PC-3 (cell line): ENCODE results near the gene APMAP. TPM values are rescaled to one million over a fixed set of nuclear protein-coding genes. Genes with fewer than 3 reads are reported as not detected.

ENCODE experiments used
- ATAC-seq: fragments of 200-7000 bp; cut with Tn5 transposase; 2 replicates; pipeline ENCODE4 v1.9.1; 2020; ENCODE audit warnings: mild to moderate bottlenecking, moderate library complexity
- BruUV-seq: library from RNA; stranded (reverse); fragments of 400-500 nt; replicated peaks from 2 replicates; lab custom pipeline; 2021; lab: Mats Ljungman, UMichigan
- CTCF ChIA-PET: fragments of 300-600 bp; sonication (Branson Sonifier 250); formaldehyde crosslinking; loops from one replicate; lab custom pipeline; 2022; ENCODE audit warnings: antibody characterized with exemption; lab: Charles Lee
- POLR2A ChIA-PET: fragments of 300-600 bp; sonication (Branson Sonifier 250); formaldehyde crosslinking; loops from one replicate; lab custom pipeline; 2022; ENCODE audit warnings: antibody characterized with exemption; ENCODE audit not compliant: unreplicated experiment; lab: Charles Lee
- DNase-seq: peaks from one replicate; pipeline ENCODE4 v3.0.0-alpha.2; 2015
- H2AFZ ChIP-seq: fragments of 300-600 bp; sonication (generic); 2 replicates; pipeline ENCODE4 v1.6.0; 2016; ENCODE audit warnings: antibody characterized with exemption, low read length
- H3F3A ChIP-seq: fragments of 300-600 bp; sonication (generic); one replicate; pipeline ENCODE4 v1.6.0; 2017; ENCODE audit warnings: antibody characterized with exemption, low read length, control low read depth, mild to moderate bottlenecking; ENCODE audit not compliant: unreplicated experiment
- H3K27ac ChIP-seq: fragments of 300-600 bp; sonication (generic); 2 replicates; pipeline ENCODE4 v1.5.1; 2016; ENCODE audit warnings: mild to moderate bottlenecking, low read length
- H3K27me3 ChIP-seq: fragments of 300-600 bp; sonication (generic); 2 replicates; pipeline ENCODE4 v1.6.1; 2016; ENCODE audit warnings: low read length, mixed read lengths
- H3K36me3 ChIP-seq: fragments of 300-600 bp; sonication (generic); 2 replicates; pipeline ENCODE4 v1.6.1; 2016; ENCODE audit warnings: low read depth, mixed run types, low read length, mixed read lengths
- H3K4me1 ChIP-seq: fragments of 300-600 bp; sonication (generic); 2 replicates; pipeline ENCODE4 v1.5.1; 2016; ENCODE audit warnings: low read length; ENCODE audit not compliant: insufficient read depth
- H3K4me2 ChIP-seq: fragments of 300-600 bp; sonication (generic); 2 replicates; pipeline ENCODE4 v1.6.0; 2016; ENCODE audit warnings: low read length
- H3K4me3 ChIP-seq: fragments of 300-600 bp; sonication (generic); 2 replicates; pipeline ENCODE4 v1.5.1; 2016; ENCODE audit warnings: mild to moderate bottlenecking, low read length, mixed read lengths
- H3K79me2 ChIP-seq: fragments of 300-600 bp; sonication (generic); 2 replicates; pipeline ENCODE4 v1.6.1; 2017; ENCODE audit warnings: low read length, mixed read lengths
- H3K9ac ChIP-seq: fragments of 300-600 bp; sonication (generic); 2 replicates; pipeline ENCODE4 v1.6.0; 2016; ENCODE audit warnings: mild to moderate bottlenecking, low read length
- H3K9me2 ChIP-seq: fragments of 300-600 bp; sonication (generic); replicated peaks from 2 replicates; pipeline ENCODE4 v1.6.1; 2016; ENCODE audit warnings: mixed run types, low read length, mixed read lengths
- H3K9me3 ChIP-seq: fragments of 300-600 bp; sonication (generic); 2 replicates; pipeline ENCODE4 v1.6.1; 2016; ENCODE audit warnings: low read length, mixed read lengths
- H4K20me1 ChIP-seq: fragments of 300-600 bp; sonication (generic); 2 replicates; pipeline ENCODE4 v1.6.1; 2016; ENCODE audit warnings: low read length, mixed read lengths
- CTCF ChIP-seq: fragments of 300-600 bp; sonication (generic); conservative IDR thresholded peaks from 2 replicates; pipeline ENCODE4 v1.5.1; 2017; ENCODE audit warnings: antibody characterized with exemption, low read depth, mild to moderate bottlenecking, low read length
- EZH2 ChIP-seq: fragments of 300-600 bp; sonication (generic); IDR thresholded peaks from one replicate; pipeline ENCODE4 v1.6.1; 2017; ENCODE audit warnings: antibody characterized with exemption, mild to moderate bottlenecking, low read length; ENCODE audit not compliant: unreplicated experiment
- EZH2phosphoT487 ChIP-seq: fragments of 300-600 bp; sonication (generic); IDR thresholded peaks from 2 replicates; pipeline ENCODE4 v1.6.1; 2018; ENCODE audit warnings: mild to moderate bottlenecking, antibody characterized with exemption, low read length, borderline replicate concordance
- intact Hi-C: fragments of 100-400 bp; cut with micrococcal nuclease; formaldehyde crosslinking; loops from 2 replicates; pipeline ENCODE4 v1.9.0; 2023
- total RNA-seq: library from RNA; depleted of rRNA; stranded (reverse); fragments of >200 nt; gene quantifications from 2 replicates; pipeline ENCODE4 v1.2.3, GENCODE V29; 2014

APMAP gene
- total RNA-seq, 1 experiment from 2014 or later: 134 TPM

GRCh38 chr20:24986436-24987015, 6.0 kb downstream of the APMAP start:
- ChIA-PET POLR2A (no interaction called here), CTCF (no interaction called here)
- Histone ChIP-seq H3K4me2 (no peak overlapping the region), H3K36me3 (peaks cover 13% of the 10 kb centered on the region; the same call in 1 of the 2 replicates), H3K27ac (no peak overlapping the region), H3K4me1 (peaks cover 14% of the 10 kb centered on the region), H4K20me1 (no peaks in the 10 kb centered on the region), H3K4me3 (no peak overlapping the region), H2AFZ (no peak overlapping the region), H3K79me2 (peaks cover 75% of the 10 kb centered on the region), H3K27me3 (no peaks in the 10 kb centered on the region), H3K9me2 (no peaks in the 10 kb centered on the region), H3K9ac (no peak overlapping the region), H3F3A (no peaks in the 10 kb centered on the region), H3K9me3 (no peaks in the 10 kb centered on the region)
- ATAC-seq: no peak
- no TSS peak for BruUV-seq
- intact Hi-C loops: no loop called here
- TF ChIP-seq EZH2 (no peak), CTCF (no peak), EZH2phosphoT487 (no peak)
- DNase-seq: no peak

GRCh38 chr20:24985802-24986201, 6.7 kb downstream of the APMAP start:
- H3F3A ChIP-seq: no peaks in the 10 kb centered on the region
- no peak overlapping the region for H2AFZ ChIP-seq
- no peaks in the 10 kb centered on the region for H4K20me1 ChIP-seq
- no peak overlapping the region for H3K4me2 ChIP-seq
- peaks cover 20% of the 10 kb centered on the region for H3K36me3 ChIP-seq
- H3K9ac ChIP-seq: no peak overlapping the region
- POLR2A ChIA-PET: no interaction called here
- H3K27ac ChIP-seq: no peak overlapping the region
- no peaks in the 10 kb centered on the region for H3K9me3 ChIP-seq
- no peak for TF ChIP-seq EZH2phosphoT487
- TF ChIP-seq CTCF: no peak
- no peak for TF ChIP-seq EZH2
- no peaks in the 10 kb centered on the region for H3K9me2 ChIP-seq
- H3K4me1 ChIP-seq: peaks cover 7% of the 10 kb centered on the region
- DNase-seq: no peak
- ATAC-seq: no peak
- CTCF ChIA-PET: no interaction called here
- H3K79me2 ChIP-seq: peaks cover 68% of the 10 kb centered on the region
- H3K27me3 ChIP-seq: no peaks in the 10 kb centered on the region
- no TSS peak for BruUV-seq
- intact Hi-C loops: no loop called here
- H3K4me3 ChIP-seq: no peak overlapping the region

DNA sequence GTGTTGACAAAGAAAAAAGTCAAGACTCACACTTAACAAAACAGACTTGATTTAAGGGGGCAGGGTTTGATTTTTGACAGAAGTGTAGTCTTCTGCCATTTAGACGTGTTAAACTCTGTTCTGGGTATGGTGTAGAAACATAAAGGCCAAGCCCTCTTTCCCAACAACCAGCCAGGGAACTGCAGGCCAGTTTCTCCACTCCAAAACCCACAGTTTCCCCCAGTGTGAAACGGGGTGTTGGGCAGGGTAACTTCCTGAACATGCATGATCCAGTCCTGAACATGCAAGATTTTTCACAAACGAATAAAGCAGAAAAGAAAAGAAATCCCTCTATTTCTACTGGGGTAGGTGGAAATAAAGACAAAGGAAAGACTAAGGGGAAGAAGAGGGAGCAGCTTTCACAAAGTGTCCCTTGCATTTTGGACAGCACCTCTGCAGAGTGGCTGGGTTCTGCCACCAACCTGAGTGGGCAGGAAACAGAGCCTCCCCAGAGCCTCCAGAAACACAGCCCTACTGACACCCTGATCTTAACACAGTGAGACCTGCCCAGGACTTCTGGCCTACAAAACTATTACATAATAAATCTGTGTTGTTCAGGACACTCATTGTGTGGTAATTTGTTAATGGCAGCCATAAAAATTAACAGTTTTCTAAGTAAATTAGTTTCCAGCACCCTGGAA, 7.5 kb downstream of the APMAP start:
- H3K9me3 ChIP-seq: no peaks in the 10 kb centered on the region
- no TSS peak for BruUV-seq
- DNase-seq (no peak), ATAC-seq (no peak)
- no peak overlapping the region for H3K4me2 ChIP-seq
- CTCF ChIA-PET: no interaction called here
- H2AFZ ChIP-seq: no peak overlapping the region
- H3K9me2 ChIP-seq: no peaks in the 10 kb centered on the region
- H3K27ac ChIP-seq: no peak overlapping the region
- no peaks in the 10 kb centered on the region for H4K20me1 ChIP-seq
- no peaks in the 10 kb centered on the region for H3K27me3 ChIP-seq
- peaks cover 61% of the 10 kb centered on the region for H3K79me2 ChIP-seq
- TF ChIP-seq EZH2phosphoT487 (no peak), EZH2 (no peak), CTCF (no peak)
- H3K4me1 ChIP-seq: no peaks in the 10 kb centered on the region
- no peak overlapping the region for H3K9ac ChIP-seq
- intact Hi-C loops: no loop called here
- no peaks in the 10 kb centered on the region for H3F3A ChIP-seq
- H3K4me3 ChIP-seq: no peak overlapping the region
- peaks cover 27% of the 10 kb centered on the region for H3K36me3 ChIP-seq
- POLR2A ChIA-PET: no interaction called here
